Ishikawa (cell line): ENCODE measurements around the gene LRRC63.

ENCODE experiments used
- CEBPB ChIP-seq: IDR thresholded peaks from 2 replicates; pipeline ENCODE4 v1.6.1; 2012
- EGR1 ChIP-seq: IDR thresholded peaks from 2 replicates; pipeline ENCODE4 v1.6.1; 2012
- EP300 ChIP-seq: IDR thresholded peaks from 2 replicates; pipeline ENCODE4 v1.6.1; 2012; ENCODE audit warnings: borderline replicate concordance
- FOXM1 ChIP-seq: IDR thresholded peaks from 2 replicates; pipeline ENCODE4 v1.6.1; 2012; ENCODE audit warnings: low read depth, borderline replicate concordance
- NFIC ChIP-seq: IDR thresholded peaks from 2 replicates; pipeline ENCODE4 v1.6.1; 2012
- RAD21 ChIP-seq: IDR thresholded peaks from 2 replicates; pipeline ENCODE4 v1.6.1; 2012; ENCODE audit warnings: low read depth
- TAF1 ChIP-seq: IDR thresholded peaks from 2 replicates; pipeline ENCODE4 v1.6.1; 2012; ENCODE audit warnings: low read depth, mild to moderate bottlenecking
- TCF12 ChIP-seq: IDR thresholded peaks from 2 replicates; pipeline ENCODE4 v1.6.1; 2012; ENCODE audit warnings: low read depth
- TEAD4 ChIP-seq: IDR thresholded peaks from 2 replicates; pipeline ENCODE4 v1.6.1; 2012
- YY1 ChIP-seq: IDR thresholded peaks from 2 replicates; pipeline ENCODE4 v1.6.1; 2012; ENCODE audit warnings: low read depth
- ZBTB7A ChIP-seq: IDR thresholded peaks from 2 replicates; pipeline ENCODE4 v1.6.1; 2012; ENCODE audit warnings: low read depth
- TF ChIP-seq, protein P1 (sequence below): IDR thresholded peaks from 2 replicates; pipeline ENCODE4 v1.6.1; 2012
- TF ChIP-seq, protein P2 (sequence below): IDR thresholded peaks from 2 replicates; pipeline ENCODE4 v1.6.1; 2012; ENCODE audit warnings: low read depth, mild to moderate bottlenecking
- TF ChIP-seq, protein P3 (sequence below): IDR thresholded peaks from 2 replicates; pipeline ENCODE4 v1.6.1; 2012

DNA sequence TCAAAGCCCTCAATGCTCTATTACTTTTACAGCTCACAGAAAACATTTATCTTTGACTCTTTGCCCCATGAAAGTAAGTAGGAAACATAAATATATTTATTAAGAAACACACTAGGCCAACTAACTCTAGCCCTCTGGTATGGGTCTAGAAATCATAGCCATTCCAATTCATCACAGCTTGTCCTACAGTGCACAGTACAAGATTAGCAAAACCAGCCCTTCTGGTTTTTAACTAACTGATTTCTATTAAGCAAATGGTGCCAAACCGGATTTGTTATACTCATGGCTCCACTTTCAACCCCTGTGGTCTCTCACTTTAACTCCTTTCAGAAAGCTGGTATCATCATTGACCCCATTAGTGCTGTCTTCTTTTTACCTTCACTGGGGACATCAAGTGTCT is 5.6 kb upstream of the LRRC63 start:
- TF ChIP-seq RAD21: no peak
- no peak for TF ChIP-seq EP300
- no peak for TF ChIP-seq NFIC
- TF ChIP-seq, protein P1, sequence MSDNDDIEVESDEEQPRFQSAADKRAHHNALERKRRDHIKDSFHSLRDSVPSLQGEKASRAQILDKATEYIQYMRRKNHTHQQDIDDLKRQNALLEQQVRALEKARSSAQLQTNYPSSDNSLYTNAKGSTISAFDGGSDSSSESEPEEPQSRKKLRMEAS: no peak
- TF ChIP-seq YY1: no peak
- TF ChIP-seq, protein P2, sequence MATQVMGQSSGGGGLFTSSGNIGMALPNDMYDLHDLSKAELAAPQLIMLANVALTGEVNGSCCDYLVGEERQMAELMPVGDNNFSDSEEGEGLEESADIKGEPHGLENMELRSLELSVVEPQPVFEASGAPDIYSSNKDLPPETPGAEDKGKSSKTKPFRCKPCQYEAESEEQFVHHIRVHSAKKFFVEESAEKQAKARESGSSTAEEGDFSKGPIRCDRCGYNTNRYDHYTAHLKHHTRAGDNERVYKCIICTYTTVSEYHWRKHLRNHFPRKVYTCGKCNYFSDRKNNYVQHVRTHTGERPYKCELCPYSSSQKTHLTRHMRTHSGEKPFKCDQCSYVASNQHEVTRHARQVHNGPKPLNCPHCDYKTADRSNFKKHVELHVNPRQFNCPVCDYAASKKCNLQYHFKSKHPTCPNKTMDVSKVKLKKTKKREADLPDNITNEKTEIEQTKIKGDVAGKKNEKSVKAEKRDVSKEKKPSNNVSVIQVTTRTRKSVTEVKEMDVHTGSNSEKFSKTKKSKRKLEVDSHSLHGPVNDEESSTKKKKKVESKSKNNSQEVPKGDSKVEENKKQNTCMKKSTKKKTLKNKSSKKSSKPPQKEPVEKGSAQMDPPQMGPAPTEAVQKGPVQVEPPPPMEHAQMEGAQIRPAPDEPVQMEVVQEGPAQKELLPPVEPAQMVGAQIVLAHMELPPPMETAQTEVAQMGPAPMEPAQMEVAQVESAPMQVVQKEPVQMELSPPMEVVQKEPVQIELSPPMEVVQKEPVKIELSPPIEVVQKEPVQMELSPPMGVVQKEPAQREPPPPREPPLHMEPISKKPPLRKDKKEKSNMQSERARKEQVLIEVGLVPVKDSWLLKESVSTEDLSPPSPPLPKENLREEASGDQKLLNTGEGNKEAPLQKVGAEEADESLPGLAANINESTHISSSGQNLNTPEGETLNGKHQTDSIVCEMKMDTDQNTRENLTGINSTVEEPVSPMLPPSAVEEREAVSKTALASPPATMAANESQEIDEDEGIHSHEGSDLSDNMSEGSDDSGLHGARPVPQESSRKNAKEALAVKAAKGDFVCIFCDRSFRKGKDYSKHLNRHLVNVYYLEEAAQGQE: no peak
- no peak for TF ChIP-seq CEBPB
- no peak for TF ChIP-seq TAF1
- no peak for TF ChIP-seq TCF12
- no peak for TF ChIP-seq EGR1
- no peak for TF ChIP-seq ZBTB7A
- no peak for TF ChIP-seq FOXM1
- TF ChIP-seq, protein P3, sequence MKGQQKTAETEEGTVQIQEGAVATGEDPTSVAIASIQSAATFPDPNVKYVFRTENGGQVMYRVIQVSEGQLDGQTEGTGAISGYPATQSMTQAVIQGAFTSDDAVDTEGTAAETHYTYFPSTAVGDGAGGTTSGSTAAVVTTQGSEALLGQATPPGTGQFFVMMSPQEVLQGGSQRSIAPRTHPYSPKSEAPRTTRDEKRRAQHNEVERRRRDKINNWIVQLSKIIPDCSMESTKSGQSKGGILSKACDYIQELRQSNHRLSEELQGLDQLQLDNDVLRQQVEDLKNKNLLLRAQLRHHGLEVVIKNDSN: no peak
- no peak for TF ChIP-seq TEAD4
